Measurements from ENCODE around the gene POLR3GL.

DNA sequence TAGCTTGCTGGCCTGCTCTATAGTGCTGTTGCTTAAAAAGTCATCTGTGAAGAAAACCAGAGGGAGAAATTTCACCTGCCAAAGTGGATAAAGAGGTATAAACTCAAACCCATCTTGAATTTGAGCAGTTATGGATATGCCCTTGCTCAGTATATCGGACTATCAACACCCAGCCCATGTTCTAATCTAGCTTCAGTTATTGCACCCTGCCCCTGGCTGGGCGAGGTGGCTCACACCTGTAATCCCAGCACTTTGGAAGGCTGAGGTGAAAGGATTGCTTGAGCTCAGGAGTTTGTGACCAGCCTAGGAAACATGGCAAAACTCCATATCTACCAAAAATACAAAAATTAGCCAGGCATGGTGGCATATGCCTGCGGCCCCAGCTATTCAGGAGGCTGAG lies 20.0 kb upstream of the POLR3GL start:
- TF ChIP-seq, protein P1, sequence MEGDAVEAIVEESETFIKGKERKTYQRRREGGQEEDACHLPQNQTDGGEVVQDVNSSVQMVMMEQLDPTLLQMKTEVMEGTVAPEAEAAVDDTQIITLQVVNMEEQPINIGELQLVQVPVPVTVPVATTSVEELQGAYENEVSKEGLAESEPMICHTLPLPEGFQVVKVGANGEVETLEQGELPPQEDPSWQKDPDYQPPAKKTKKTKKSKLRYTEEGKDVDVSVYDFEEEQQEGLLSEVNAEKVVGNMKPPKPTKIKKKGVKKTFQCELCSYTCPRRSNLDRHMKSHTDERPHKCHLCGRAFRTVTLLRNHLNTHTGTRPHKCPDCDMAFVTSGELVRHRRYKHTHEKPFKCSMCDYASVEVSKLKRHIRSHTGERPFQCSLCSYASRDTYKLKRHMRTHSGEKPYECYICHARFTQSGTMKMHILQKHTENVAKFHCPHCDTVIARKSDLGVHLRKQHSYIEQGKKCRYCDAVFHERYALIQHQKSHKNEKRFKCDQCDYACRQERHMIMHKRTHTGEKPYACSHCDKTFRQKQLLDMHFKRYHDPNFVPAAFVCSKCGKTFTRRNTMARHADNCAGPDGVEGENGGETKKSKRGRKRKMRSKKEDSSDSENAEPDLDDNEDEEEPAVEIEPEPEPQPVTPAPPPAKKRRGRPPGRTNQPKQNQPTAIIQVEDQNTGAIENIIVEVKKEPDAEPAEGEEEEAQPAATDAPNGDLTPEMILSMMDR (IDR thresholded peaks at IDR 0.05) = no peak
- no peak for TF ChIP-seq POLR2A (IDR thresholded peaks at IDR 0.05)

All from right lobe of liver (tissue), 4 donors.